ENCODE results near the gene TMEM170B.

The TMEM170B gene

GRCh38 chr6:11592294-11592906, 54.9 kb downstream of the TMEM170B start:
- Mint-ChIP-seq H3K4me1 (no peaks in the 10 kb centered on the region), H3K36me3 (no peaks in the 10 kb centered on the region), H3K4me3 (no peak overlapping the region), H3K27me3 (peaks cover 55% of the 10 kb centered on the region), H3K27ac (no peak overlapping the region), H3K9me3 (no peaks in the 10 kb centered on the region)
- no peak for ATAC-seq

DNA sequence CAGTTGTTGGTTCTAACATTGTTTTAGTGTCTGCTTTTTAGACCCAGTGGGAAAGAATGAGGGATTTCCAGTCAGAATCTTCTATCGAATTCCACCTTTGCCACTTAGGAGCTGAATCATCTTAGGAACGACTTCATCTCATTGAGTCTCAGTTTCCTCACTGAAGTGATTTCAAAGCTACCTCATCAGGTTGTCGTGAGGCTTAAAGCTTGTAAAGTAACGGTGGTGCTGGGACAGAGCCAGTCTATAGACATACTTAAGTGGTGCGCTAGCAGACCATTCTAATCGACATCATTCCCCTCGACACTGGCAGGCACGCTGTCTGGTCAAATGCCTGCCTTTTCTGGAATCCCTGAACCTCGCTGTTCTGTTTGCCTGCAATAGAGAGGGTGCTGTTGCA, 55.5 kb downstream of the TMEM170B start:
- Mint-ChIP-seq H3K36me3 (no peaks in the 10 kb centered on the region), H3K27ac (no peak overlapping the region), H3K27me3 (peaks cover 55% of the 10 kb centered on the region), H3K4me1 (no peaks in the 10 kb centered on the region), H3K4me3 (no peak overlapping the region), H3K9me3 (no peaks in the 10 kb centered on the region)
- ATAC-seq: no peak

DNA sequence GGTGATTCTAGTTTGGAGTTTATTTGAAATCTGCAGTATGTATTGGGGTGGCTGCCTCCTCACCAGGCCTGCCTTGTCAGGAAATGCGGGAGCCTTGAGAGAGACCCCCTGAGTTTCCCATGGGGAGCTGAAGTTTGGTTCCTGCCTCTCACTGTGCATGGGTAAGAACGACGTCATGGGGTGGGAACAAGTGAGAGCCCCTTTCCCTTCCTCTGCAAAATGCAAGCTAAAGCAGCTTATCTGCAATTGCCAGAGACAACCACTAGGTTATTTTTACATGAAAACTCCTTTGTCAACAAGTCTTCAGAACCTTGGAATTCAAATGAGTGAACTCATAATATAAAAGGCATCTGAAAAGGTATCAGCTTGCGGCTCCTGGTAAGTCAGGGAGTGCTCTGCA, 58.4 kb downstream of the TMEM170B start:
- Mint-ChIP-seq H3K27me3 (peaks cover 45% of the 10 kb centered on the region), H3K36me3 (no peaks in the 10 kb centered on the region)

DNA sequence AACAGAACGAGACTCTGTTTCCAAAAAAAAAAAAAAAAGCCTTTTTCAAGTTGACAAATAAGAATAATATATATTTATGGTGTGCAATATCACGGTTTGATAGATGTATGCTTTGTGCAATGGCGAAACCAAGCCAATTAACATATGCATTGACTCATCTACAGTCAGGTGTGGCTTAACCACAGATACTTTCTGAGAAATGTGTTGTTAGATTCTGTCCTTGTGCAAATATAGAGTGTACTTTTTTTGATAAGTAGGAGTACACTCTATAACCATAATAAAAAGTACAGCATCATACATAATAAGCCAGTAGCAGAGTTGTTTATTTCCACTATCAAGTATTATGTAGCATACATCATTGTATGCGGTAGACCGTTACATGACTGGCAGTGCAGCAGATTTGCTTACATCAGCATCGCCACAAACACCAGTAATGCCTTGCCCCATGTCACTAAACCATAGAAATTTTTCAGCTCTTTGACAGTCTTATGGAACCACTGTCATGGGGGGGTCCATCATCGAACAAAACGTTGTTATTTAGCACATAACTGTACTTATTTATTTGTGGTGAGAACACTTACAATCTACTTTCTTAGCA, 59.2 kb downstream of the TMEM170B start:
- Mint-ChIP-seq H3K9me3 (no peaks in the 10 kb centered on the region), H3K27me3 (peaks cover 47% of the 10 kb centered on the region), H3K4me1 (no peaks in the 10 kb centered on the region), H3K4me3 (no peak overlapping the region), H3K27ac (no peak overlapping the region), H3K36me3 (no peaks in the 10 kb centered on the region)
- no peak for ATAC-seq

More for the DNA sequence above, 58.4 kb downstream of the TMEM170B start:
- Mint-ChIP-seq H3K4me3 (no peak overlapping the region), H3K27ac (no peak overlapping the region), H3K4me1 (no peaks in the 10 kb centered on the region), H3K9me3 (no peaks in the 10 kb centered on the region)
- no peak for ATAC-seq

GRCh38 chr6:11598687-11599086, 61.1 kb downstream of the TMEM170B start:
- Mint-ChIP-seq H3K4me3 (no peak overlapping the region), H3K4me1 (no peaks in the 10 kb centered on the region), H3K27ac (no peak overlapping the region), H3K27me3 (peaks cover 49% of the 10 kb centered on the region), H3K9me3 (no peaks in the 10 kb centered on the region), H3K36me3 (no peaks in the 10 kb centered on the region)
- ATAC-seq: no peak

DNA sequence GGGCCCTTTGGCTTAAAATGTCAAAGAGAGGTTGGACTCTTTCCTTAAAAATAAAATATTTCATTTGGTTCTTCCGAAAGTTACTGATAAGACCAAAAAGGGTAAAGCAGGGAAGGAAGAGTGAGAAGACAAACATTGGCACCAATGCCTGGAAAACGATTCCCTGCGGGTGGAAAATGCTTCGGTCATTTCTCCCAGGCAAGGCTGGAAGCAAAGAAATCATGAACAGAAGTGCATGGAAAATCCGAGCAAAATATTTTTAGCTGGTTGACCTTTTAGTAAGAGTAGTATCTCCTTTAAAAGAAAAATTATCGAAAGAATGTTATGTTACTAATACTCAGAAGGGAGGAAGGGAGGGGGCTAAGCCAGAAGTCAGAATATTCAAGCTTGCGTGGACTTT, 62.7 kb downstream of the TMEM170B start:
- H3K27ac Mint-ChIP-seq: no peak overlapping the region
- no peaks in the 10 kb centered on the region for H3K36me3 Mint-ChIP-seq
- ATAC-seq: no peak

DNA sequence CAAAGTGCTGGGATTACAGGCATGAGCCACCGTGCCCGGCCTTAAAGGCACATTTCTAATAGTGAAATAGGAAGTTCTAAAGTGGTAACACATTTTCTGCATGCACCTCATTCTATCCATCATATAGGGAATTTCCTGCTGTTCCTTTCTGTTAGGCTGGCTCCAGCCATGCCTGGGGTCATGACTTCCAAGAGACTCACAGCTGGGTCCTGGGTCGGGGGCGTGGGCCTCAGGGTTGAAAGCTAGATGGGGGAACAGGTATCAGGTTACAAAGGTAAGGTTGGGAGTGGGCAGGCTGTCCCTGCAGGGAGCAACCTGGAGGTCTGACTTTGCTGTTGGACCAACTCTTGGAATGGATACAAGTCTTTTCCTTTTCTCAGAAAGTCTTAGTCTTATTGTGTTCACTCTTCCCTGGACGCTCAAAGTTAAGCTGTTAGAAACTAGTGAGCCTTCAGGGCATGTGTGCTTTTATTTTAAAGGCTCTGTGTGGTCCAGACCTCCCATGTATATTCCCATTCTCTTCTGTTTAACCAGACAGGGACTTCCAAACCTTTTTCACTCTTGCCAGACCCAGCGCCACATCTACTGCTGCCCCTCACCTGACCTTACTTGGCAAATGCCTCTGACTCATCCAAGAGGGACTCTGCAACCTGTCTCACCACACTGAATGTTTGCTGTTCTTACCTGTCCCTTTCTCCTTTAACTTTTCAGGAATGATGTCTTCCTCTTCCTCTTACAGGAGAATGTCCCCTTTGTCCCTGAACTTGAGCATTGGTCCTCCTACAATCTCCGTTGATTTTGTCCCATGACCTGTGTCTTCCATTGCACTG, 64.4 kb downstream of the TMEM170B start:
- no peak overlapping the region for H3K4me3 Mint-ChIP-seq
- H3K9me3 Mint-ChIP-seq: no peaks in the 10 kb centered on the region
- no peaks in the 10 kb centered on the region for H3K4me1 Mint-ChIP-seq
- no peak for ATAC-seq
- no peak overlapping the region for H3K27ac Mint-ChIP-seq
- H3K27me3 Mint-ChIP-seq: peaks cover 50% of the 10 kb centered on the region
- no peaks in the 10 kb centered on the region for H3K36me3 Mint-ChIP-seq

More for the DNA sequence above, 62.7 kb downstream of the TMEM170B start:
- Mint-ChIP-seq H3K4me1 (no peaks in the 10 kb centered on the region), H3K9me3 (no peaks in the 10 kb centered on the region), H3K27me3 (peaks cover 52% of the 10 kb centered on the region), H3K4me3 (no peak overlapping the region)

- Mint-ChIP-seq H3K4me3 (no peak overlapping the region), H3K27ac (no peak overlapping the region)
- no peak for ATAC-seq
These were observed 66.7 kb downstream of the TMEM170B start for GRCh38 chr6:11604215-11604614.

GRCh38 chr6:11604836-11605506, 67.4 kb downstream of the TMEM170B start:
- Mint-ChIP-seq H3K4me3 (no peak overlapping the region), H3K27ac (no peak overlapping the region), H3K9me3 (no peaks in the 10 kb centered on the region), H3K4me1 (no peaks in the 10 kb centered on the region), H3K27me3 (peaks cover 73% of the 10 kb centered on the region), H3K36me3 (no peaks in the 10 kb centered on the region)
- ATAC-seq: no peak

More at GRCh38 chr6:11604215-11604614, 66.7 kb downstream of the TMEM170B start:
- Mint-ChIP-seq H3K27me3 (peaks cover 66% of the 10 kb centered on the region), H3K9me3 (no peaks in the 10 kb centered on the region), H3K36me3 (no peaks in the 10 kb centered on the region), H3K4me1 (no peaks in the 10 kb centered on the region)

GRCh38 chr6:11605507-11605905, 68.0 kb downstream of the TMEM170B start:
- H3K27ac Mint-ChIP-seq: no peak overlapping the region
- peaks cover 73% of the 10 kb centered on the region for H3K27me3 Mint-ChIP-seq
- no peaks in the 10 kb centered on the region for H3K36me3 Mint-ChIP-seq

GRCh38 chr6:11606332-11606731, 68.8 kb downstream of the TMEM170B start:
- no peak overlapping the region for H3K4me3 Mint-ChIP-seq
- H3K36me3 Mint-ChIP-seq: no peaks in the 10 kb centered on the region
- H3K4me1 Mint-ChIP-seq: no peaks in the 10 kb centered on the region
- H3K27me3 Mint-ChIP-seq: peaks cover 64% of the 10 kb centered on the region
- no peak overlapping the region for H3K27ac Mint-ChIP-seq
- no peak for ATAC-seq
- H3K9me3 Mint-ChIP-seq: no peaks in the 10 kb centered on the region

More at GRCh38 chr6:11605507-11605905, 68.0 kb downstream of the TMEM170B start:
- no peak for ATAC-seq
- Mint-ChIP-seq H3K9me3 (no peaks in the 10 kb centered on the region), H3K4me1 (no peaks in the 10 kb centered on the region), H3K4me3 (no peak overlapping the region)

DNA sequence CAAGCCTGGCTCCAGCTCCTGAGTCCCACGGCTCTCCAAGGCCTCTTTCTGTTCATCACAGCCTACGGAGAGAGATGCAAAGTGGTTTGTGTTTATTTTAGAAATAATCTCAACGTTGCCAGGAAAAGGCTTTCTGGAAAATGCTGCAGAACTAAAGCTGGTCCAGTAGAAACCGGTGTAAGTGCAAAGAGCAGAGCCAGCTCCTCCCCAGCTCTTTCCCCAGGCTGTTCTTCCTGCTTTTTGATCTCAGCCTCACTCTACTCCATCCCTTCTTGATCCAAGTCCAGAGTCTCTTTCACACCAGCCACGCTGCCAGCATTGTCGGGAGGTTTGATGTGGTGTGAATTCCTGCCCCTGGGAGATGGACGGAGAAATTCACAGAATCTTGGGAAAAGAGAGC, 69.8 kb downstream of the TMEM170B start:
- ATAC-seq: no peak
- Mint-ChIP-seq H3K4me3 (no peak overlapping the region), H3K4me1 (no peaks in the 10 kb centered on the region), H3K36me3 (no peaks in the 10 kb centered on the region), H3K27ac (no peak overlapping the region), H3K9me3 (no peaks in the 10 kb centered on the region), H3K27me3 (peaks cover 57% of the 10 kb centered on the region)

DNA sequence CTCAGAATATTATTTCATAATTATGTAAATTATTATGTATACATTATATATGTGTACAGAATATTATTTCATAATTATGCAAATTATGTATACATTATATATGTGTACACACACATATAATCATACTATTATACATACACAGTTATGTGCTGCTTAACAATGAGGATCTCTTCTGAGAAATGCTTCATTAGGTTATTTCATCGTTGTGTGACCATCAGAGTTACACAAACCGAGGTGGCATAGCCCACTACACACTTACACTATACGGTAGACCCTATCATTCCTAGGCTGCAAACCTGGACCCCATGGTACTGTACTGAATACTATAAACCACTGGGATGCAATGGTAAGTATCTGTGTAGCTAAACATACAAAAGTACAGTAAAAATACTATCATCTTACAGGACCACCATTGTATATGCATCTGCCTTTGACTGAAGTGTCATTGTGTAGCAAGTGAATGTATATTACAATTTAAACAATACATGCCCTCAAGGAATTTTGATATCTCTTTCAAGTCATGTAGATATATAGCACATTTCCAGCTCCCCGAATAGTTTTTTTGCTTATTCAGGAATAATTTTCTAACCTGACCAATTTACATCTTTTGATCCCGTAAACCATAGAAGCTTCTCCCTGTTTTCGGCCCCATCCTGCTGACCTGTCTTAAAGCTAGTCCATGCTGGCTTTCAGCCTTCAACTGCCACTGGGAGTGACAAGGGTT, 71.2 kb downstream of the TMEM170B start:
- Mint-ChIP-seq H3K27ac (no peak overlapping the region), H3K36me3 (no peaks in the 10 kb centered on the region), H3K9me3 (no peaks in the 10 kb centered on the region), H3K4me1 (no peaks in the 10 kb centered on the region), H3K27me3 (peaks cover 45% of the 10 kb centered on the region), H3K4me3 (no peak overlapping the region)
- no peak for ATAC-seq

DNA sequence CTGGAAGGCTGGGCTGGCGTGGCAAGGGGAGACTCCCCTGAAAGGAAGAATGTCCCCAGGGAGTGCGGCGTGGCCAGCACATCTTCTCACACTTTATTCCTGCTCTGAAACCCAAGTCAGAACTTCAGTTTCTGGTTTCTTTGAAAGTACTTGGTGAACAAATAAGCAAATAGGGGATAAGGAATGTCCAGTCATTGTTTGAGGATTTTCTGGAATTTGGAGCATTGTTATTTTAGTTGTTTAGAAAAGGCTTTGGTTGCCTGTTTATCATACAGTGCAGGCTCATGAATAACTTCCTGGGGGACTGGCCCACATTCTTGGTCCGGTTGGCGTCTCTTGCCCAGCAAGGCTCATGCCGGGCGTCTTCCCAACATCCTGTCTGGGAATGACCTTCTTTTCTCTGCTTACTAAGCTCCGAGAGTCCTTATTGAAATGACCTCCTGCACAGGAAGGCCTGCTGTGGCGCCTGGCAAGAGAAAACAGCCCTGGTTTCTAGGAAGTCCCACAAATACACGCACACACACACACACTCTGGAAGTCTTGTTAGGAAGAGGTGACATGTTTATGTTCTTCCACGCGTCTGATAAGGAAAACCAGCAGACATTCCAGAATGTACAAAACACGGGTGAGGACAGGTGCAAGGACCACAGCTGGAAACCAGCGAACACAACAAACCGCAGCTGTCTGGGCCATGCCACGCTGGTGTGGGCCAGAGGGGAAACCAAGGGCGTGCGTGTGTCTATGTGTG, 71.9 kb downstream of the TMEM170B start:
- H3K27me3 Mint-ChIP-seq: peaks cover 38% of the 10 kb centered on the region
- H3K9me3 Mint-ChIP-seq: no peaks in the 10 kb centered on the region
- H3K4me3 Mint-ChIP-seq: no peak overlapping the region
- H3K27ac Mint-ChIP-seq: no peak overlapping the region
- no peak for ATAC-seq
- no peaks in the 10 kb centered on the region for H3K4me1 Mint-ChIP-seq
- no peaks in the 10 kb centered on the region for H3K36me3 Mint-ChIP-seq
